T-helper 2 cell treated with Interferon-gamma antibody and Interleukin-4, amounts not matched to agents 5 μg/mL and 100 μg/mL, for 36 hours (primary cell): ENCODE results near the gene CDH12.

Source experiments
- DNase-seq: peaks from one replicate; pipeline ENCODE4 v3.0.0; 2021; ENCODE audit warnings: low spot score
- H3K27ac Mint-ChIP-seq: one replicate; pipeline ENCODE4 v1.8.0; 2021; ENCODE audit warnings: mild to moderate bottlenecking, mixed read lengths
- H3K27me3 Mint-ChIP-seq: one replicate; pipeline ENCODE4 v1.8.0; 2021; ENCODE audit warnings: low read depth, mixed read lengths
- H3K36me3 Mint-ChIP-seq: one replicate; pipeline ENCODE4 v1.8.0; 2021; ENCODE audit warnings: low read depth, mixed read lengths
- H3K4me1 Mint-ChIP-seq: one replicate; pipeline ENCODE4 v1.8.0; 2021; ENCODE audit warnings: low read depth, mixed read lengths
- H3K4me3 Mint-ChIP-seq: one replicate; pipeline ENCODE4 v1.8.0; 2022; ENCODE audit warnings: mild to moderate bottlenecking, moderate library complexity, mixed read lengths
- H3K9me3 Mint-ChIP-seq: one replicate; pipeline ENCODE4 v1.8.0; 2021; ENCODE audit warnings: mixed read lengths

CDH12 gene

DNA sequence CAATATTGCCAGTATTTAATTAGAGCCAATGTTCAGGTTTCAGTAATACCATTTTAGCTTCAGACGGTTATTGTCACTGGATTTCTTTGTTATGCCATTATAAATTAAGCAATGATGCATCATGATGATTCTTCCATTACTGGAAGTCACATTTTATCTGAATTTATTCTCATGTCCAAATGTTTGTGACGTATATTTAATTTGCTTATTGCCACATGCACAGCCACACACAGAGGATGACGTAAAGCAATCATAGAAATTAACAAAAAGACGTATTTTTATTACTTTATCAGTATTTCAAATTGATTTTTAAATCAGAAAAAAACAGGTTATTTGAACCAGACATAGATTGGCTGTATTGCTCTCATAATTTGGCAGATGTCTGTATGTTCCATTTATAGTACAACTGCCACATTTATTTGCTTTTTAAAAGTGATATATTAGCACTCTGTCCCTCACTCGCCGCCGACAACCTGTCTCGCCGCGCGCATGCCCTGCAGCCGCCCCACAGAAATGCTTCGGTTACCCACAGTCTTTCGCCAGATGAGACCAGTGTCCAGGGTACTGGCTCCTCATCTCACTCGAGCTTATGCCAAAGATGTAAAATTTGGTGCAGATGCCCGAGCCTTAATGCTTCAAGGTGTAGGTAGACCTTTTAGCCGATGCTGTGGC lies 970.9 kb downstream of the CDH12 start:
- no peaks in the 10 kb centered on the region for H3K27me3 Mint-ChIP-seq
- H3K36me3 Mint-ChIP-seq = no peaks in the 10 kb centered on the region
- H3K9me3 Mint-ChIP-seq = peaks cover 13% of the 10 kb centered on the region
- no peaks in the 10 kb centered on the region for H3K4me1 Mint-ChIP-seq
- no peak for DNase-seq
- no peak overlapping the region for H3K4me3 Mint-ChIP-seq
- no peak overlapping the region for H3K27ac Mint-ChIP-seq

- no peak overlapping the region for H3K4me3 Mint-ChIP-seq
- no peaks in the 10 kb centered on the region for H3K4me1 Mint-ChIP-seq
- H3K9me3 Mint-ChIP-seq = peaks cover 11% of the 10 kb centered on the region
- H3K27ac Mint-ChIP-seq = no peak overlapping the region
- no peaks in the 10 kb centered on the region for H3K27me3 Mint-ChIP-seq
- no peak for DNase-seq
- H3K36me3 Mint-ChIP-seq = no peaks in the 10 kb centered on the region
These were observed 973.0 kb downstream of the CDH12 start for GRCh38 chr5:21880164-21880563.

DNA sequence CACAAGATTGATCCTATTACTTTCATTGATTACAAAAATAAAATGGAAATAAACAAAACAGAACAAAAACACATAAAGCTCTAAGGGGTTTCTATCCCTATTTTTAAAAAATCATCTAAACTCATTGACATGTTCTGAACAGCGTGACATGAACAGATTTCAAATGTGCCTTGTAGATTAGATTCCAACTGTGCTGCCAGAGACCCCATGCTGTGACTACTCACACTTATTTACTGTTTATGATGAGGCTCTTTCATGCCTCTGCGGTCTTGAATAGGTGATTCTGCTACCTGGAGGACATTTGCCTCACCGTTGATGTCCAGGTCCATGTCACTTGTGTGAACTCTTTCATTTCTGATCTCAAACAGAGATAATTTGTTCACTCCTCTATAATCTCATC lies 990.2 kb downstream of the CDH12 start:
- Mint-ChIP-seq H3K27ac (no peak overlapping the region), H3K4me1 (no peaks in the 10 kb centered on the region), H3K4me3 (no peak overlapping the region), H3K36me3 (no peaks in the 10 kb centered on the region), H3K27me3 (no peaks in the 10 kb centered on the region), H3K9me3 (peaks cover 15% of the 10 kb centered on the region)
- no peak for DNase-seq

- Mint-ChIP-seq H3K27ac (no peak overlapping the region), H3K36me3 (no peaks in the 10 kb centered on the region), H3K4me1 (no peaks in the 10 kb centered on the region), H3K4me3 (no peak overlapping the region), H3K9me3 (no peaks in the 10 kb centered on the region), H3K27me3 (no peaks in the 10 kb centered on the region)
- no peak for DNase-seq
These were observed 994.7 kb downstream of the CDH12 start for GRCh38 chr5:21858441-21858840.

GRCh38 chr5:21856987-21857386 lies 996.2 kb downstream of the CDH12 start:
- H3K27ac Mint-ChIP-seq = no peak overlapping the region
- H3K4me1 Mint-ChIP-seq = no peaks in the 10 kb centered on the region
- no peaks in the 10 kb centered on the region for H3K27me3 Mint-ChIP-seq
- no peaks in the 10 kb centered on the region for H3K36me3 Mint-ChIP-seq
- no peak for DNase-seq
- no peak overlapping the region for H3K4me3 Mint-ChIP-seq
- H3K9me3 Mint-ChIP-seq = peaks cover 4% of the 10 kb centered on the region

GRCh38 chr5:21847300-21847699 lies 1005.8 kb downstream of the CDH12 start:
- H3K4me1 Mint-ChIP-seq = no peaks in the 10 kb centered on the region
- H3K27ac Mint-ChIP-seq = no peak overlapping the region
- peaks cover 4% of the 10 kb centered on the region for H3K9me3 Mint-ChIP-seq
- no peak overlapping the region for H3K4me3 Mint-ChIP-seq
- DNase-seq = no peak
- H3K36me3 Mint-ChIP-seq = no peaks in the 10 kb centered on the region
- H3K27me3 Mint-ChIP-seq = no peaks in the 10 kb centered on the region

DNA sequence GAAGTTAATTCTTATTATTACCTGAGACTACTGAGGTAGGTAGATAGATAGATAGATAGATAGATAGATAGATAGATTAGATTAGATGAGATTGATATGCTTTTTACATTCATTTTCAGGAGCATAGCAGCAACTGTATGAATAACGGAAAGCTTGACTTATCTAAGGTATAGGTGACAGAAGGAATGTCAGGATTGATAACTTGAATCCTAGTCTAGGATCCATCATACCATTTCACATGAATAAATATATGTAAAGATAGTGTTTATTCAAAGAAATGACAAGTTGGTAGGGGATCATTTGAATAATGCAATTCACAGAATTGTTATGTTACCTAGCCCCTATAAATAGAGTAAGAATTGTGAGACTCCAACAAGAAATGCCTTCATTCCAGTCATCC lies 1008.2 kb downstream of the CDH12 start:
- Mint-ChIP-seq H3K4me3 (no peak overlapping the region), H3K27me3 (no peaks in the 10 kb centered on the region), H3K9me3 (peaks cover 4% of the 10 kb centered on the region), H3K36me3 (no peaks in the 10 kb centered on the region), H3K27ac (no peak overlapping the region), H3K4me1 (no peaks in the 10 kb centered on the region)
- no peak for DNase-seq

- Mint-ChIP-seq H3K27me3 (no peaks in the 10 kb centered on the region), H3K9me3 (peaks cover 9% of the 10 kb centered on the region), H3K4me1 (no peaks in the 10 kb centered on the region), H3K4me3 (no peak overlapping the region), H3K36me3 (no peaks in the 10 kb centered on the region), H3K27ac (no peak overlapping the region)
- DNase-seq = no peak
These were observed 1018.3 kb downstream of the CDH12 start for GRCh38 chr5:21834863-21835262.

DNA sequence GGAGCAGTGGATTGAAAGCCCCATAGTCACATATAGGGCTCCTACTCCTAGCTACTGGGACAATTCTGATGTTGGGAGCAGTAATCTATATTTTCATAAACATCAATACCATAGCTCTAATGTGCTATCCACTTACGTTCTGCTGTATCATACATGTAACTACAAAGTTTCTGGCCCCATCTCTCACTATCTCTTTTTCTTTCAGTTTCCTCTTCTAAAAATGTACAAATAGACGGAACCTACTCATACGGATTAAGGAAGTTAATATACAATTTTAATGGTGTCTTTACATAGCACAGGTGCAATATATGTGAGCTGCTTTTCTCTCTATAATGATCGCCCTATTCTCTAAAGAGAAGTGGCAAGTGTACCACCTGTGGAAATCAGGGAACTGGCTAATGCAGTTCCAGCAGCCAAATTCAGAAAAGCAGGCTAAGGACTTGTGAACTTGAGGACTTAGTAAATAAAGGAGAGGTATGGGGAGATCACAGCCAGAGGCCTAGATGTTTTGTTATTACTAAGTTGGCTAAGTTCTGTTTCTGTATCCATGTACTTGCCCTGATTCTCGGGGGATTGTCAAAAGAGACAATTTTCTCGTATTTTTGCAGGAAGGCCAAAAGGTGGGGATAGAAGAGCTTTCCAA lies 1021.9 kb downstream of the CDH12 start:
- Mint-ChIP-seq H3K27ac (no peak overlapping the region), H3K36me3 (no peaks in the 10 kb centered on the region), H3K9me3 (peaks cover under 1% of the 10 kb centered on the region), H3K4me1 (no peaks in the 10 kb centered on the region), H3K27me3 (no peaks in the 10 kb centered on the region), H3K4me3 (no peak overlapping the region)
- DNase-seq = no peak

GRCh38 chr5:21826884-21827283 lies 1026.3 kb downstream of the CDH12 start:
- Mint-ChIP-seq H3K36me3 (no peaks in the 10 kb centered on the region), H3K4me3 (no peak overlapping the region), H3K4me1 (no peaks in the 10 kb centered on the region), H3K9me3 (peaks cover 9% of the 10 kb centered on the region), H3K27me3 (no peaks in the 10 kb centered on the region), H3K27ac (no peak overlapping the region)
- no peak for DNase-seq

- DNase-seq = no peak
- Mint-ChIP-seq H3K36me3 (no peaks in the 10 kb centered on the region), H3K27ac (no peak overlapping the region), H3K4me1 (no peaks in the 10 kb centered on the region), H3K27me3 (no peaks in the 10 kb centered on the region), H3K9me3 (peaks cover 9% of the 10 kb centered on the region), H3K4me3 (no peak overlapping the region)
These were observed 1029.6 kb downstream of the CDH12 start for GRCh38 chr5:21823588-21823987.

DNA sequence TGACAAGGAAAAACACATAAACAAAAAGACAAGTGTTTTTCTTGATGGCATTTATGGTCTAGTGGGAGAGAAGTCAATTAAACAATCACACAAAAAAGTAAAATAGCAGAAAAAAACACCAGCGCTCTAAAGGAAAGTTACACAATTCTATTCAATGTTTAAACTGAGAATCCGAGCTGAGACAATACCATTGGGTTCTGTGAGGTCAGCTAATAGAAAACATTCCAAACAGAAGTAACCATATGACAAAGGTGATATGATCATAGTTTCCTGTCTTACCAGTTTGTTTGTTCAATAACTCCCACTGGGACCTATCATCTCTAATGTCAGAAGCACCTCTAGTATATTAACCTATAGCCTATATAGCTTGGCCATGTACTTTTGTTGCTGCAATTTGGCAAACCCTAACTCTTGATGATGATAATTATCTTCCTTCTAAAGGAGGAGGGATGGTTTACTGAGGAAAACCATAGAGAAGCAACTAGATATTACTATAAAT lies 1030.0 kb downstream of the CDH12 start:
- Mint-ChIP-seq H3K4me1 (no peaks in the 10 kb centered on the region), H3K27ac (no peak overlapping the region), H3K27me3 (no peaks in the 10 kb centered on the region)

GRCh38 chr5:21820527-21820926 lies 1032.6 kb downstream of the CDH12 start:
- DNase-seq = no peak
- Mint-ChIP-seq H3K27ac (no peak overlapping the region), H3K4me3 (no peak overlapping the region), H3K4me1 (no peaks in the 10 kb centered on the region), H3K27me3 (no peaks in the 10 kb centered on the region), H3K9me3 (peaks cover 4% of the 10 kb centered on the region), H3K36me3 (no peaks in the 10 kb centered on the region)

More for the DNA sequence above, 1030.0 kb downstream of the CDH12 start:
- DNase-seq = no peak
- H3K36me3 Mint-ChIP-seq = no peaks in the 10 kb centered on the region
- H3K4me3 Mint-ChIP-seq = no peak overlapping the region
- peaks cover 9% of the 10 kb centered on the region for H3K9me3 Mint-ChIP-seq

- Mint-ChIP-seq H3K27me3 (no peaks in the 10 kb centered on the region), H3K9me3 (no peaks in the 10 kb centered on the region), H3K4me1 (no peaks in the 10 kb centered on the region), H3K4me3 (no peak overlapping the region), H3K36me3 (no peaks in the 10 kb centered on the region), H3K27ac (no peak overlapping the region)
- no peak for DNase-seq
These were observed 1034.8 kb downstream of the CDH12 start for GRCh38 chr5:21818370-21818720.
